Measurements from ENCODE around the gene THSD7B. TPM values are rescaled to one million over a fixed set of nuclear protein-coding genes. Genes with fewer than 3 reads are reported as not detected.

The THSD7B gene
- total RNA-seq, 1 experiment from 2014 or later, result under 0.01 TPM

- H3K27ac ChIP-seq (ENCODE audit: low read length), result no peak overlapping the region
- no peaks in the 10 kb centered on the region for H3K9me2 ChIP-seq (replicated peaks; ENCODE audit: low read length)
- no peaks in the 10 kb centered on the region for H3K36me3 ChIP-seq (ENCODE audit: low read depth, low read length)
- intact Hi-C loops (cut with micrococcal nuclease), result no loop called here
- no peak overlapping the region for H2AFZ ChIP-seq (ENCODE audit: low read length)
- CTCF ChIA-PET, result no interaction called here
- BruUV-seq (replicated peaks), result no TSS peak
- no peaks in the 10 kb centered on the region for H4K20me1 ChIP-seq (ENCODE audit: low read length)
- peaks cover 79% of the 10 kb centered on the region for H3K27me3 ChIP-seq (ENCODE audit: low read length)
- H3K9ac ChIP-seq (ENCODE audit: low read length), result no peak overlapping the region
- POLR2A ChIA-PET (ENCODE audit: unreplicated experiment), result no interaction called here
- H3K4me2 ChIP-seq (ENCODE audit: low read length), result no peak overlapping the region
- TF ChIP-seq EZH2phosphoT487 (IDR thresholded peaks at IDR 0.05; ENCODE audit: borderline replicate concordance, low read length), result no peak
- TF ChIP-seq CTCF (conservative IDR thresholded peaks at IDR 0.05; ENCODE audit: low read depth, low read length), result no peak
- TF ChIP-seq EZH2 (IDR thresholded peaks at IDR 0.05; ENCODE audit: low read length, unreplicated experiment), result no peak
- H3K4me1 ChIP-seq (ENCODE audit: insufficient read depth, low read length), result no peaks in the 10 kb centered on the region
- H3K79me2 ChIP-seq (ENCODE audit: low read length), result no peaks in the 10 kb centered on the region
- H3F3A ChIP-seq (ENCODE audit: low read length, unreplicated experiment), result no peaks in the 10 kb centered on the region
- H3K9me3 ChIP-seq (ENCODE audit: low read length), result no peaks in the 10 kb centered on the region
- ATAC-seq, result no peak
- no peak for DNase-seq
- H3K4me3 ChIP-seq (ENCODE audit: low read length), result no peak overlapping the region
These were observed 257.9 kb downstream of the THSD7B start for GRCh38 chr2:137023205-137023604.

GRCh38 chr2:137031731-137032130, 266.4 kb downstream of the THSD7B start:
- no peak overlapping the region for H3K4me2 ChIP-seq (ENCODE audit: low read length)
- no peaks in the 10 kb centered on the region for H4K20me1 ChIP-seq (ENCODE audit: low read length)
- ChIA-PET POLR2A (ENCODE audit: unreplicated experiment) (no interaction called here), CTCF (no interaction called here)
- no peaks in the 10 kb centered on the region for H3K9me3 ChIP-seq (ENCODE audit: low read length)
- H3F3A ChIP-seq (ENCODE audit: low read length, unreplicated experiment), result no peaks in the 10 kb centered on the region
- no peaks in the 10 kb centered on the region for H3K4me1 ChIP-seq (ENCODE audit: insufficient read depth, low read length)
- no peak overlapping the region for H3K27ac ChIP-seq (ENCODE audit: low read length)
- no peaks in the 10 kb centered on the region for H3K79me2 ChIP-seq (ENCODE audit: low read length)
- ATAC-seq (no peak), DNase-seq (no peak)
- H2AFZ ChIP-seq (ENCODE audit: low read length), result no peak overlapping the region
- no peak overlapping the region for H3K9ac ChIP-seq (ENCODE audit: low read length)
- no peaks in the 10 kb centered on the region for H3K9me2 ChIP-seq (replicated peaks; ENCODE audit: low read length)
- H3K36me3 ChIP-seq (ENCODE audit: low read depth, low read length), result no peaks in the 10 kb centered on the region
- TF ChIP-seq CTCF (conservative IDR thresholded peaks at IDR 0.05; ENCODE audit: low read depth, low read length), result no peak
- TF ChIP-seq EZH2phosphoT487 (IDR thresholded peaks at IDR 0.05; ENCODE audit: borderline replicate concordance, low read length), result no peak
- no peak for TF ChIP-seq EZH2 (IDR thresholded peaks at IDR 0.05; ENCODE audit: low read length, unreplicated experiment)
- intact Hi-C loops (cut with micrococcal nuclease), result no loop called here
- BruUV-seq (replicated peaks), result no TSS peak
- H3K27me3 ChIP-seq (ENCODE audit: low read length), result peaks cover 30% of the 10 kb centered on the region
- no peak overlapping the region for H3K4me3 ChIP-seq (ENCODE audit: low read length)

DNA sequence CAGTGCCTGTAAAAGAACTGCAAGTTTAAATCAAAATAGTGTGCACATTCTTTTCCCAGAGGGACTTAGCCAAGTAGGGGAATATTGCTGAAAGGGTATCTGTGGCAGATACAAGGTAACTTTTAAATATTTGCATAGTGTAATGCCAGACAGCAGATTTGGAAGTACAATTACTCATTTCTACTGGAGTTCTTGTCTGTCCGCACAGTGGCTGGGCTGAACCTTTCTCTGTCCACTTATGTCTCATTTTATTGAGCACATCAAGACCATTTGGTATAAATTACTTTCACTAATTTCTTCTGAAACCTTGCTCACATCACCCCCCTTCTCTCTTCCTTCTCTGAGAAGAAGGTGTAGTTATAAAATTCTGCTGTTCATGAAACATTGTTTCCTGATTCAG, 271.3 kb downstream of the THSD7B start:
- Histone ChIP-seq H3K79me2 (ENCODE audit: low read length) (no peaks in the 10 kb centered on the region), H3K9me2 (replicated peaks; ENCODE audit: low read length) (no peaks in the 10 kb centered on the region), H3K9ac (ENCODE audit: low read length) (no peak overlapping the region), H3K36me3 (ENCODE audit: low read depth, low read length) (no peaks in the 10 kb centered on the region), H3K4me3 (ENCODE audit: low read length) (no peak overlapping the region), H2AFZ (ENCODE audit: low read length) (no peak overlapping the region), H3K9me3 (ENCODE audit: low read length) (no peaks in the 10 kb centered on the region), H3K27me3 (ENCODE audit: low read length) (peaks cover 27% of the 10 kb centered on the region), H4K20me1 (ENCODE audit: low read length) (no peaks in the 10 kb centered on the region), H3F3A (ENCODE audit: low read length, unreplicated experiment) (no peaks in the 10 kb centered on the region), H3K27ac (ENCODE audit: low read length) (no peak overlapping the region), H3K4me2 (ENCODE audit: low read length) (no peak overlapping the region), H3K4me1 (ENCODE audit: insufficient read depth, low read length) (no peaks in the 10 kb centered on the region)
- DNase-seq (no peak), ATAC-seq (no peak)
- POLR2A ChIA-PET (ENCODE audit: unreplicated experiment), result no interaction called here
- no peak for TF ChIP-seq EZH2phosphoT487 (IDR thresholded peaks at IDR 0.05; ENCODE audit: borderline replicate concordance, low read length)
- TF ChIP-seq EZH2 (IDR thresholded peaks at IDR 0.05; ENCODE audit: low read length, unreplicated experiment), result no peak
- no peak for TF ChIP-seq CTCF (conservative IDR thresholded peaks at IDR 0.05; ENCODE audit: low read depth, low read length)
- intact Hi-C loops (cut with micrococcal nuclease), result no loop called here
- CTCF ChIA-PET, result no interaction called here
- no TSS peak for BruUV-seq (replicated peaks)

Measured in PC-3 (cell line).